Omental fat pad (tissue), 4 donors: ENCODE data around the gene MCM3AP. TPM values are rescaled to one million over a fixed set of nuclear protein-coding genes. Genes with fewer than 3 reads are reported as not detected.
A peak's percentile ranks its signal among the peaks of the same experiment; 100 is the strongest.

Experiments used
- ATAC-seq: fragments of 150-250 bp; one replicate; pipeline ENCODE4 v1.9.1; 2016; ENCODE audit warnings: mild to moderate bottlenecking, moderate library complexity; ENCODE audit not compliant: low FRiP score
- DNase-seq: peaks from one replicate; pipeline ENCODE4 v3.0.0-alpha.2; 2019; ENCODE audit warnings: low spot score
- total RNA-seq, 4 donors: library from RNA; depleted of rRNA; stranded (reverse); fragments of >200 nt; gene quantifications; one replicate each; pipeline ENCODE4 v1.1.0, GENCODE V29; 2016
- TF ChIP-seq, protein P1 (sequence below), 3 donors: fragments of 450-650 bp; IDR thresholded peaks; one replicate each; pipeline ENCODE4 v1.5.1; 2016 to 2017; ENCODE audit warnings: antibody characterized with exemption in 3 of 3, mild to moderate bottlenecking in 3 of 3, moderate library complexity in 2 of 3

MCM3AP gene
- total RNA-seq, 4 donors from 2014 or later, result 63.8 to 129 (median 76.6) TPM

DNA sequence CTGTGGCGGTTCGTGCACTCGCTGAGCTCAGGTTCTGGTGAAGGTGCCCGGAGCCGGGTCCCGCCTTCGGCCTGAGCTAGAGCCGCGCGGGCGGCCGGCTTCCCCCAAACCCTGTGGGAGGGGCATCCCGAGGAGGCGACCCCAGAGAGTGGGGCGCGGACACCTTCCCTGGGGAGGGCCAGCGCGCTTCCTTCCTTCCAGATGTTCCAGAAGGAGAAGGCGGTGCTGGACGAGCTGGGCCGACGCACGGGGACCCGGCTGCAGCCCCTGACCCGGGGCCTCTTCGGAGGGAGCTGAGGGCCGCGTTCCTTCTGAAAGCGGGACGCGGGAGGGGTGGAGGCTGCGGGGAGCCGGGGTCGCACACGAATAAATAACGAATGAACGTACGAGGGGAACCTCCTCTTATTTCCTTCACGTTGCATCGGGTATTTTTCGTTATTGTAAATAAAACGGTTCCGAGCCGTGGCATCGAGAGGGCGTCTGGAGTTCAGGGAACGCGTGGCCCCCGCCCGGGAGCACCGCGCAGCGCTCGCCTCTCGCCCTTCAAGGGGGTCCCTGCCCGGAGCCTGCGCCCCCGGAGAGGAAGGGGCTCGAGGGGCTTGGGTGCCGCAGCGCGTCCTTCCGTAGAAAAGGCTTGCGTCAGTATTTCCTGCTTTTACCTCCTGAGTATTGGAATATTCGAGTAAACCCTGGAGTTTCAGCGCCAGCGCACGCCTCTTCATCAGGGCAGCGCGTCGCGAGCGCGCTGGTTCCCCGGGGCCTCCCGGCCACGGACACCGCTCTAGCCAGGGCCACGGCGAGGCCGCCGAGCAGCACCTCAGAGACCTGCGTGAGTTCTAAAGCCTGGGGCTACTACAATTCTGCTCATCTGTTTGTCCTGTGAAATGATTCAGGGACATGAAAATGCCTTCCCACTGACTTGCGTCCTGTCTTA lies 12.2 kb upstream of the MCM3AP start:
- DNase-seq, result no peak
- TF ChIP-seq, protein P1, sequence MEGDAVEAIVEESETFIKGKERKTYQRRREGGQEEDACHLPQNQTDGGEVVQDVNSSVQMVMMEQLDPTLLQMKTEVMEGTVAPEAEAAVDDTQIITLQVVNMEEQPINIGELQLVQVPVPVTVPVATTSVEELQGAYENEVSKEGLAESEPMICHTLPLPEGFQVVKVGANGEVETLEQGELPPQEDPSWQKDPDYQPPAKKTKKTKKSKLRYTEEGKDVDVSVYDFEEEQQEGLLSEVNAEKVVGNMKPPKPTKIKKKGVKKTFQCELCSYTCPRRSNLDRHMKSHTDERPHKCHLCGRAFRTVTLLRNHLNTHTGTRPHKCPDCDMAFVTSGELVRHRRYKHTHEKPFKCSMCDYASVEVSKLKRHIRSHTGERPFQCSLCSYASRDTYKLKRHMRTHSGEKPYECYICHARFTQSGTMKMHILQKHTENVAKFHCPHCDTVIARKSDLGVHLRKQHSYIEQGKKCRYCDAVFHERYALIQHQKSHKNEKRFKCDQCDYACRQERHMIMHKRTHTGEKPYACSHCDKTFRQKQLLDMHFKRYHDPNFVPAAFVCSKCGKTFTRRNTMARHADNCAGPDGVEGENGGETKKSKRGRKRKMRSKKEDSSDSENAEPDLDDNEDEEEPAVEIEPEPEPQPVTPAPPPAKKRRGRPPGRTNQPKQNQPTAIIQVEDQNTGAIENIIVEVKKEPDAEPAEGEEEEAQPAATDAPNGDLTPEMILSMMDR (IDR thresholded peaks at IDR 0.05), result no peak
- peak; percentile 24 for ATAC-seq

DNA sequence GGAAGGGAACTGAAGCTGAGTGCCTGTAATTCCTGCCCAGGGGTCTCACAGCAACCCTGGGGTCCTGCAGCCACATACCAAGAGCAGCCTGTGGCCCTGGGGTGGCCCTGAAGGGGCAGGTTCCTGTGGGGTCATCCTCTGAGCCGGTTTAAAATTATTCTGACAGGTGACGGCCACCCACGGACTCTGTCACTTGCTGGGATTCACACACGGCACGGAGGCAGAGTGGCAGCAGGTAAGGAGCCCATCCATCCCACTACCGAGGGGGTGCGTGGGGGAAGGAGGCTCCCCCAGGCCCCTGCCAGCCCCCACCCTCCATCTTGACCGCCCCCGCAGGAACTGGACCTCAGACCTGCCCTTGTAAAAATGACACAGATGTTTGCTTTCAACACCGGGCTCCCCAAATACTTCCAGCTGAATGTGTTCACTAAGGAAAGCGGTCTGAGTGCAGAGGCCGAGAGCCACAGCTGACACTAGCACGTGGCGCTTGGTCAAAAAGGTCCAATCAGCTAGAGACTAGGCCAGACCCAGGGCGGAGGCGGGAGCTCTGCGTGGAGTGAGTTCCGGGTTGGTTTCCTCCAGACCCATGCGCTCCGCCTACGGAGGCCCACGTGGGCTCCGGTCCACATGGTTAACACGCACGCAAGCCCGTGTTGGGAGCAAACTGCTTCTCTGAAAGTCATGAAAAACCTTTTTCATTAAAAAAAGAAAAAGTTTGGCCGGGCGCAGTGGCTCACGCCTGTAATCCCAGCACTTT lies 10.8 kb upstream of the MCM3AP start:
- DNase-seq, result peak; percentile 38
- ATAC-seq, result peak; percentile 65
- TF ChIP-seq, protein P1 (IDR thresholded peaks at IDR 0.05), result no peak

DNA sequence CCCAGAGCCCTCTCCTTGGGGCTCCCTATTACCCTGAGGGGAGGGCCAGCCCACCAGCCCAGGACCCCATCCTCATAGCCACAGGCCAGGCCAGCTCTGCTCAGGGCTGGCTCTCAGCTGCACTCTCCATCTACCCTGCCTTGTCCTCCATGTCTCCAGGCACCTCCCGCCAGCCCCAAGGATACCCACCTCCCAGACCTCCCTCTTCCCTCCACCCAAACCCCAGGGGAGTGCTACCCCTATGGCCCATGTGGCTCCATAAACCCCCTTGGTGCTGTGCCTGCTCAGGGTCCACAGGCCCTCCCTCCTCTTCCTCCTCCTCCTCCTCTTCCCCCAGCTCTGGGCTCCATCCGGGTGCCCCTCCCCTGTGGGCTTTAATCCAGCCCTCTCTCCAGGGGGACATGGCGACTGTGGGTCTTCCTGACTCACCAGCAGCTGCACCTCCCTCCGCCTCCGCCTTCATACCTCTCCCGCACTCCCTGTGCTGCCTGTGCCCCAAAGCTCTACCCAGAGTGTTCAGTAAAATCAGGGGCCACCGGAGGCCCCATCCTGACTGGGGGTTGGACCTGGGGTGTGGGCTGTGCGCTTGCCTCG lies 9.9 kb upstream of the MCM3AP start:
- no peak for ATAC-seq
- no peak for DNase-seq
- TF ChIP-seq, protein P1 (IDR thresholded peaks at IDR 0.05), result no peak

- TF ChIP-seq, protein P1 (IDR thresholded peaks at IDR 0.05), result no peak
- no peak for DNase-seq
- ATAC-seq, result no peak
These were observed 9.3 kb upstream of the MCM3AP start for GRCh38 chr21:46294647-46295176.

DNA sequence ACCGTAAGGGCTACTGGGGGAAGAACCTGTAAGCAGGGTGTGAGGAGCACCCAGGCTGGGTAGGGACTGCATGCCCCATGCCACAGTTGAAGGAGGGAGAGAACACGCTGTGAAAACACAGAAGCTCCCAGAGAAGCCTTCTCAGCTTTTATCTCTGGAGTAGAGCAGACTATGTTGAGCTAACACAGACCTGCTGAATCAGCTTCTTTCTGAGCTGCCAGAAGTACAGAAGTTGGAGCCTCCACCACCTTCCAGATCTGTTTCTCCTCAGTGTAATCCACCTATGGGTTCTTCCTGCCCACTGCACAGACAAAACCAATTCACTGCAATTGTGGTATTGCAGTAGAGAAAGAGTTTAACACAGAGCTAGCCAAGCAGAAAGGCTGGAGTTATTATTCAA lies 6.2 kb upstream of the MCM3AP start:
- TF ChIP-seq, protein P1 (IDR thresholded peaks at IDR 0.05), result no peak
- no peak for ATAC-seq
- no peak for DNase-seq

DNA sequence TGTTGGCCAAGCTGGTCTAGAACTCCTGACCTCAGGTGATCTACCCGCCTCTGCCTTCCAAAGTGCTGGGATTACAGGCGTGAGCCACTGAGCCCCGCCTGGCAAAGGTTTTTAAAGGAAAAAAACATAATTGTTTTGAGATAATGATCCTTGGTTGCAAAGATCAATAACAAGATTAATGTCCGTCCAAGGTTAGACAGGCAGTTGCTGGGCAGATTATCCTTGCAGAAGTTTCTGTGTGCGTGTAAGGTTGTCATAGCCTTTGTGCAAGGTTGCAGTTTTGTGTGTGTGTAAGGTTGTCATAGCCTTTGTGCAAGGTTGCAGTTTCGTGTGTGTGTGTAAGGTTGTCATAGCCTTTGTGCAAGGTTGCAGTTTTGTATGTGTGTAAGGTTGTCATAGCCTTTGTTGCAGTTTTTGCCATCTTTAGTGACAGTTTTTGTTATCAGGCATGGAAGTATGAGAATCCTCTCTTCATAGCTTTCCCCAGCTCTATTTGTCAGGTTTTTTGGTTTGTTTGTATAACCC lies 4.3 kb upstream of the MCM3AP start:
- ATAC-seq, result no peak
- no peak for DNase-seq
- TF ChIP-seq, protein P1 (IDR thresholded peaks at IDR 0.05), result no peak
